Hepatocyte (in vitro differentiated cells): Measurements from ENCODE around the gene BCCIP. TPM values are rescaled to one million over a fixed set of nuclear protein-coding genes. Genes with fewer than 3 reads are reported as not detected.

Source experiments
- DNase-seq: peaks from one replicate; pipeline ENCODE4 v3.0.0-alpha.2; 2016; ENCODE audit warnings: low spot score
- H2AFZ ChIP-seq: fragments of 200-600 bp; sonication (generic); 2 replicates; pipeline ENCODE4 v1.6.0; 2016; ENCODE audit warnings: antibody characterized with exemption, mild to moderate bottlenecking
- H3K27ac ChIP-seq: fragments of 200-600 bp; sonication (generic); 2 replicates; pipeline ENCODE4 v1.5.1; 2016; ENCODE audit warnings: mild to moderate bottlenecking
- H3K27me3 ChIP-seq: fragments of 200-600 bp; sonication (generic); 2 replicates; pipeline ENCODE4 v1.6.1; 2016
- H3K36me3 ChIP-seq: fragments of 200-600 bp; sonication (generic); replicated peaks from 2 replicates; pipeline ENCODE4 v1.5.1; 2016; ENCODE audit warnings: low read depth; ENCODE audit not compliant: insufficient read depth
- H3K4me1 ChIP-seq: fragments of 200-600 bp; sonication (generic); 2 replicates; pipeline ENCODE4 v1.5.1; 2016; ENCODE audit warnings: mild to moderate bottlenecking, moderate library complexity; ENCODE audit not compliant: insufficient read depth
- H3K4me2 ChIP-seq: fragments of 200-600 bp; sonication (generic); 2 replicates; pipeline ENCODE4 v1.6.0; 2016
- H3K4me3 ChIP-seq: fragments of 200-600 bp; sonication (generic); 2 replicates; pipeline ENCODE4 v1.5.1; 2016; ENCODE audit warnings: mild to moderate bottlenecking
- H3K79me2 ChIP-seq: fragments of 200-600 bp; sonication (generic); 2 replicates; pipeline ENCODE4 v1.6.0; 2017; ENCODE audit warnings: mild to moderate bottlenecking
- H3K9me2 ChIP-seq: fragments of 200-600 bp; sonication (generic); replicated peaks from 2 replicates; pipeline ENCODE4 v1.6.0; 2017; ENCODE audit warnings: mild to moderate bottlenecking; ENCODE audit not compliant: insufficient read depth
- H3K9me3 ChIP-seq: fragments of 200-600 bp; sonication (generic); 2 replicates; pipeline ENCODE4 v1.5.1; 2016; ENCODE audit warnings: low read depth, mild to moderate bottlenecking
- H4K20me1 ChIP-seq: fragments of 200-600 bp; sonication (generic); 2 replicates; pipeline ENCODE4 v1.6.0; 2016; ENCODE audit warnings: mild to moderate bottlenecking; ENCODE audit not compliant: insufficient read depth, poor library complexity, severe bottlenecking
- EZH2 ChIP-seq: fragments of 200-600 bp; sonication (generic); IDR thresholded peaks from 2 replicates; pipeline ENCODE4 v1.6.1; 2016; ENCODE audit warnings: antibody characterized with exemption, mild to moderate bottlenecking, borderline replicate concordance
- EZH2phosphoT487 ChIP-seq: fragments of 200-600 bp; sonication (generic); IDR thresholded peaks from one replicate; pipeline ENCODE4 v1.6.1; 2018; ENCODE audit warnings: antibody characterized with exemption, mild to moderate bottlenecking, low read depth, moderate library complexity; ENCODE audit not compliant: unreplicated experiment, severe bottlenecking
- WGBS: methylation state at CpG from one replicate; pipeline ENCODE4 v1.1.6; 2016; ENCODE audit warnings: low lambda C conversion rate; ENCODE audit errors: missing lambda C conversion rate; 5-methylcytosine and 5-hydroxymethylcytosine counted together
- polyA plus RNA-seq: library from polyadenylated mRNA; unstranded; fragments of >200 nt; fragmentation: Nextera tagmentation; extraction: Ambion mirVana; gene quantifications from 2 replicates; pipeline ENCODE4 v1.2.1, GENCODE V29; 2016
- total RNA-seq: library from RNA; depleted of rRNA; stranded (reverse); fragments of >200 nt; gene quantifications from 2 replicates; pipeline ENCODE4 v1.2.3, GENCODE V29; 2014
- TF ChIP-seq, protein P1 (sequence below): fragments of 200-600 bp; sonication (generic); IDR thresholded peaks from 2 replicates; pipeline ENCODE4 v1.5.1; 2016; ENCODE audit warnings: antibody characterized with exemption, mild to moderate bottlenecking; ENCODE audit not compliant: poor library complexity

Gene BCCIP
- total and polyA plus RNA-seq, 2 experiments from 2014 or later, result 45.0 to 63.2 TPM

DNA sequence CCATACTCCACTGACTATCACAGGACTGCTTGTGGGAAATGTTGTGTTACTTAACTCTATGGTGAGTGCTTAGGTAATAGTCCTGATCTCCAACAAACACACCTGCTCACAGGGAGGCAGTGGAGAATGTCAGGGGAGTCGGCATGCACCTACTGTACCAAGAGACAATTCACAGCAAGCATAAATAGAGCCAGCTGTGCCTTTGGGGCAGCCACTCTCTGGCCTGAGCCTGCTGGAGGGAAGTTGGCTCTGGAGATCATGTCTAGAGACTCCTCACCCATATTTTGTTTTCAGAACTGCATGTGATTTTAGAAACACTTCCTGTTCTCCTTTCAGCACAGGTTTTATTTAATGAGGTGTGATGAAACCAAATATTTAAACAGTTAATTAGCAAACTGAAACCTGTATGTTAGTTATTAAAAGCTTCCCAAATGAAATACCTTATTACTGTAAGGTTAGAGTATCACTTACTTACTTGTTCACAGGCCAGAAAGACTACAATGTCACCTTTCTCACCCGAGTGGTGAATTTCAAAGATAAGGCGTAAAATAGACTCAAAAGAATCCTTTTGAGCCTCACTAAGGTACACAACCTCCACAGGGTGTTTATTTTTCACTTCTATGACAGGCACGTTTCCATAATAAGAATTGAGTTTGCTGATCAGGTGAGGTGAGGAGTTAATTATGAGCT lies 35.9 kb downstream of the BCCIP start:
- Histone ChIP-seq H3K27me3 (no peaks in the 10 kb centered on the region), H4K20me1 (no peaks in the 10 kb centered on the region), H3K36me3 (no peaks in the 10 kb centered on the region), H3K9me2 (no peaks in the 10 kb centered on the region), H2AFZ (no peak overlapping the region), H3K4me3 (no peak overlapping the region), H3K27ac (no peak overlapping the region), H3K4me2 (no peak overlapping the region), H3K79me2 (no peaks in the 10 kb centered on the region), H3K4me1 (no peaks in the 10 kb centered on the region), H3K9me3 (no peaks in the 10 kb centered on the region)
- TF ChIP-seq, protein P1, sequence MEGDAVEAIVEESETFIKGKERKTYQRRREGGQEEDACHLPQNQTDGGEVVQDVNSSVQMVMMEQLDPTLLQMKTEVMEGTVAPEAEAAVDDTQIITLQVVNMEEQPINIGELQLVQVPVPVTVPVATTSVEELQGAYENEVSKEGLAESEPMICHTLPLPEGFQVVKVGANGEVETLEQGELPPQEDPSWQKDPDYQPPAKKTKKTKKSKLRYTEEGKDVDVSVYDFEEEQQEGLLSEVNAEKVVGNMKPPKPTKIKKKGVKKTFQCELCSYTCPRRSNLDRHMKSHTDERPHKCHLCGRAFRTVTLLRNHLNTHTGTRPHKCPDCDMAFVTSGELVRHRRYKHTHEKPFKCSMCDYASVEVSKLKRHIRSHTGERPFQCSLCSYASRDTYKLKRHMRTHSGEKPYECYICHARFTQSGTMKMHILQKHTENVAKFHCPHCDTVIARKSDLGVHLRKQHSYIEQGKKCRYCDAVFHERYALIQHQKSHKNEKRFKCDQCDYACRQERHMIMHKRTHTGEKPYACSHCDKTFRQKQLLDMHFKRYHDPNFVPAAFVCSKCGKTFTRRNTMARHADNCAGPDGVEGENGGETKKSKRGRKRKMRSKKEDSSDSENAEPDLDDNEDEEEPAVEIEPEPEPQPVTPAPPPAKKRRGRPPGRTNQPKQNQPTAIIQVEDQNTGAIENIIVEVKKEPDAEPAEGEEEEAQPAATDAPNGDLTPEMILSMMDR, result no peak
- TF ChIP-seq EZH2phosphoT487, result no peak
- TF ChIP-seq EZH2, result no peak
- 83% methylated on average over 4 of the region's 4 CpGs for WGBS
- no peak for DNase-seq

DNA sequence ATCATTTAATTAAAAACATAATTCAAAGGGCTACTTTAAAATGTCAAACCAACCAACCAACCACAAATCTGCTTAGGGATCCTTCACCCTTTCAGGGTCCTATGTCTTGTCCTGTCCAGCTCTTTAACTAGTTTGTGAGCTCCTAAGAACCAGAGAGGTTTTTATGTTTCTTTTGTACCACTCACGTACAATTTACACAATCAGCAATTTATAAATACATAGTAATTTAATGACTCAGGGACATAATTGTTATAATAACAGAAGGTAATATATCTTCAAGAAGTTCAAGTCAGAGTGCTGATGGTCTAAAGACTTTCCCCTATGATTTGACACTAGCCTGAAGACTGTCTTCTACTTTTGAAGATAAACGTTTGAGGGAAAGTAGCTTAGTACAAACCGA lies 41.8 kb downstream of the BCCIP start:
- H3K27ac ChIP-seq, result no peak overlapping the region
- no peaks in the 10 kb centered on the region for H4K20me1 ChIP-seq
- no peaks in the 10 kb centered on the region for H3K9me3 ChIP-seq
- no peaks in the 10 kb centered on the region for H3K27me3 ChIP-seq
- H3K4me3 ChIP-seq, result no peak overlapping the region
- H3K79me2 ChIP-seq, result no peaks in the 10 kb centered on the region
- TF ChIP-seq, protein P1, result no peak
- TF ChIP-seq EZH2phosphoT487, result no peak
- TF ChIP-seq EZH2, result no peak
- no peak overlapping the region for H3K4me2 ChIP-seq
- WGBS, result 85% methylated on average over 3 of the region's 3 CpGs
- no peak for DNase-seq
- H3K4me1 ChIP-seq, result no peaks in the 10 kb centered on the region
- no peaks in the 10 kb centered on the region for H3K9me2 ChIP-seq
- no peaks in the 10 kb centered on the region for H3K36me3 ChIP-seq
- no peak overlapping the region for H2AFZ ChIP-seq

DNA sequence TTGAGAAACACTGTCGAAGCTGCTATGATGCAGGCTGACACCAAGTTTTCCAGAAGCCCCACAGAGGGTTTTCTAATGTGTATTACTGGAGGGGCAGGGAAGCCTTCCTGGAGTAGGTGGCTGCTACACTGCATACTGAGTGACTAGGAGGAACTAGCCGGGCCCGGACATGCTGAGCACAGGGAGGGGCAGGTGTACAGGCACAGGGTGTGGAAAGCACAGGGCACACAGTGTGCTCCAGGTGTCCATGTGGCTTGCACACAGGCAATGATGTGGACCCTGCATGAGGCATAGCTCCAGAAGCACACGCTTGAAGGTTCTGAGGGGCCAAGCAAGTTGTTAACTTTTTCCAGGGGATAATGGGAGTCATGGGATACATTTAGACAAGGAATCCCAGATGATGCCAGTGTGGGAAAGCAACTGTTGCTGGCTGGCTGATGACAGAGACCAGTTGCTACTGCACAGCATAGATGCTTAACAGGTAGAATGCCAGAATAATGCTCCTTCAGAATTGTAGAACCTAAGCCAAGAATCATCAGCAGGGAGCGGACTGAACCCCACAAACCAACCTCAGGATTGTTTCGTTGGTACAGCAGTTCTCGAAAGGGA lies 43.2 kb downstream of the BCCIP start:
- 94% methylated on average over 7 of the region's 7 CpGs for WGBS
- no peak overlapping the region for H3K4me2 ChIP-seq
- no peaks in the 10 kb centered on the region for H3K9me2 ChIP-seq
- no peaks in the 10 kb centered on the region for H3K27me3 ChIP-seq
- H4K20me1 ChIP-seq, result no peaks in the 10 kb centered on the region
- H3K36me3 ChIP-seq, result no peaks in the 10 kb centered on the region
- H2AFZ ChIP-seq, result no peak overlapping the region
- TF ChIP-seq, protein P1, result no peak
- no peak for TF ChIP-seq EZH2phosphoT487
- no peak overlapping the region for H3K4me3 ChIP-seq
- H3K27ac ChIP-seq, result no peak overlapping the region
- no peaks in the 10 kb centered on the region for H3K4me1 ChIP-seq
- no peaks in the 10 kb centered on the region for H3K9me3 ChIP-seq
- no peaks in the 10 kb centered on the region for H3K79me2 ChIP-seq
- no peak for DNase-seq
